Activated T-cell treated with anti-CD3 and anti-CD28 coated beads, Interleukin-2, amount 50 U/mL, for 72 hours (primary cell): Measurements from ENCODE around the gene NPHP4. TPM values are rescaled to one million over a fixed set of nuclear protein-coding genes. Genes with fewer than 3 reads are reported as not detected.

Experiments
- ATAC-seq, 2 donors: fragments of 150-1000 bp; cut with Tn5 transposase; replicated peaks in 1 of 2; 2 replicates each; pipeline ENCODE4 v1.10.0; 2021; ENCODE audit warnings: moderate library complexity in 2 of 2, mild to moderate bottlenecking in 1 of 2
- DNase-seq, 2 donors: peaks; one replicate each; pipeline ENCODE4 v3.0.0; 2021 to 2022; ENCODE audit warnings: mixed read lengths in 1 of 2
- H3K27ac Mint-ChIP-seq: one replicate; pipeline ENCODE4 v1.8.0; 2022; ENCODE audit warnings: mild to moderate bottlenecking, moderate library complexity, mixed read lengths
- H3K27me3 Mint-ChIP-seq: one replicate; pipeline ENCODE4 v1.8.0; 2022; ENCODE audit warnings: low read depth, mixed read lengths
- H3K36me3 Mint-ChIP-seq, 2 donors: one replicate each; pipeline ENCODE4 v1.8.0; 2022; ENCODE audit warnings: mixed read lengths in 2 of 2, mild to moderate bottlenecking in 1 of 2; ENCODE audit not compliant: insufficient read depth in 2 of 2
- H3K4me1 Mint-ChIP-seq: one replicate; pipeline ENCODE4 v1.8.0; 2022; ENCODE audit warnings: low read depth, mixed read lengths
- H3K4me3 Mint-ChIP-seq, 2 donors: one replicate each; pipeline ENCODE4 v1.8.0; 2022; ENCODE audit warnings: mild to moderate bottlenecking in 2 of 2, mixed read lengths in 2 of 2, moderate library complexity in 2 of 2
- H3K9me3 Mint-ChIP-seq, 2 donors: one replicate each; pipeline ENCODE4 v1.8.0; 2022; ENCODE audit warnings: mixed read lengths in 2 of 2
- total RNA-seq, 2 donors: library from RNA; stranded (reverse); gene quantifications; one replicate each; pipeline ENCODE4 v1.2.3, GENCODE V29; 2022

The NPHP4 gene
- total RNA-seq, 2 donors from 2014 or later, result 12.3 to 14.5 TPM

DNA sequence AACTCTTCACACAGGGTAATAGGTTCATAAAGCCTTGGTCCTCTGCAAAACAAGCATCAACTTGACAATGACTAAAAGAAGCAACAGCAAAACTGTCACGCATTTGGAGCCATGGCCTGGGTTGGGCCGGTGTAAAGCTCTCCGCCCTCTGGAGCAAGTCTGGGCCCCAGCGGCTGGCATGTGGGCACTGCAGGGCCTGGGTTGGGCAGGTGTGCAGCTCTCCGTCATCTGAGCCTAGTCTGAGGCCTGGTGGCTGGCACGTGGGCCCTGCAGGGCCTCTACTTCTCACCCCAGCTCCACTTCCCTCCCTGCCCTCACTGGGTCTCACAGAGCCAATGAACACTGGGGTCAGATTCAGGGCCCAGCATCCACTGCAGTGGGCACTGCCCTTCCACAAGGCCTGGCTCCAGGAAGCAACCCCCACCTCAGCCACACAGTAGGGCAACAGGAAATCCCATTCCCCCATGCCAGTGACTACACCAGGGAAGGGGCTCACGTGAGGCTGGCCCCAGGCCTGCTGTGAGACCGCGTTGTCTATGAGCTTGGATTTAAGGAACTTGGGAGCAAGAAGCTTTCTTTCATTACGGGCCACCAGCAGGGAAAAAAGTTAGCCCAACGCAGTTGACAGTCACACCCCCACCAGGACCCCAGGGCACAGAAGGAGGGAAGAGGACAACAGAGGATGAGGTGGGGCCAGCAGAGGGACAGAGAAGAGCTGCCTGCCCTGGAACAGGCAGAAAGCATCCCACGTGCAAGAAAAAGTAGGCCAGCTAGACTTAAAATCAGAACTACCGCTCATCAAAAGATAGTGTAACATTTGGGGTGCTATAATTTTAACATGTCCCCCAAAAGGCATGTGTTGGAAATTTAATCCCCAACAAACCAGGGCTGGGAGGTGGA, 52.7 kb downstream of the NPHP4 start:
- H3K9me3 Mint-ChIP-seq, result no peaks in the 10 kb centered on the region
- no peak for DNase-seq
- H3K4me1 Mint-ChIP-seq, result no peaks in the 10 kb centered on the region
- no peak overlapping the region for H3K27ac Mint-ChIP-seq
- no peaks in the 10 kb centered on the region for H3K27me3 Mint-ChIP-seq
- ATAC-seq, result no peak
- no peak overlapping the region for H3K4me3 Mint-ChIP-seq
- H3K36me3 Mint-ChIP-seq, result no peaks in the 10 kb centered on the region

DNA sequence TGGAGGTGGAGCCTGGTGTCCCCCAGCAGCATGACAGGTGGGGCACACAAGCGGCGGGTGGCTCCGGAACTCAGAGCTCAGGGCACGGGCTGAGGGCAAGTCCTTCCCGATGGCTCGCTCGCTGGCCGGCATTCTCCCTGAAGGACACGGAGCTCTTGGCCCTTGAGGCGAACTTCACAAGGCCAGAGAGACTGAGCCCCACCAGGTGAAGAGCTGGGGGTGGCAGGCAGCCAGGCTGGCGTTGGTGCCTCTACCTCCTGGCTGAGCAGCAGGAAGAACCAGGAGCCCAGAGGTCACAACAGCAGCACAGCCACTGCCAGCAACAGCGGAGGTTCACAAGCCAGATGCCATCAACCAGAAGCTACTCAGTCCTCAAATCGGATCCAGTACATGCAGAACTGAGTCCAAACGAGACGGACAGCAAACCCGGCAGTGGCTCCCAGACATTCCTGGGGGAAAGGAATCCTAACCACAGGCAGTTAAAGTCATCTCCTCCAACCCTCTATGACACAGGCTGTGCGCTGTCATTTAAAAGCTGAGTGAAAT, 54.1 kb downstream of the NPHP4 start:
- no peak overlapping the region for H3K4me3 Mint-ChIP-seq
- no peak for ATAC-seq
- H3K27ac Mint-ChIP-seq, result no peak overlapping the region
- no peaks in the 10 kb centered on the region for H3K27me3 Mint-ChIP-seq
- H3K36me3 Mint-ChIP-seq, result no peaks in the 10 kb centered on the region
- no peaks in the 10 kb centered on the region for H3K9me3 Mint-ChIP-seq
- DNase-seq, result no peak
- no peaks in the 10 kb centered on the region for H3K4me1 Mint-ChIP-seq

DNA sequence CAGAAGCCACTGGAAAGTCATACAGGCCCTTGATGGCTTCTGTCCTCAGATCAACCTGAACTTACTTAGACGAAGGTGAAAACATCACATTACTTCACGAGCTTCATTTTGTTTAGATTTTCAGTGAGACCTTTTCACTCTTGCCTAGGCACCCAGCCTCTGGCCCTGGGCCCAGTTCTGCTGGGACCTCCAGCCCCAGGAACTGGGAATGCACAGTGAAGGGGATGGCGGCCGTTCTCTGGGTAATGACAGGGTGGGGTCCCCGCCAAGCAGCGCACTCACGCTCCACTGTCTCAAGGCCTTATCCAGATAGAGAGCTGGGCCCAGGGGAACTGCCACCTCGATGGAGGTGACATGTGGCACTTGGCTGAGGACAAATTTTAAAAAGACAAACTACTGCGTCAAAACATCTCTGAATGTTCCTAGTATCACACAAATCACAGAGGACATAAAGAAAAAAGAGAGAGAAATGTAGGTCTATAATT, 54.8 kb downstream of the NPHP4 start:
- ATAC-seq, result no peak
- H3K9me3 Mint-ChIP-seq, result no peaks in the 10 kb centered on the region
- H3K27ac Mint-ChIP-seq, result no peak overlapping the region
- H3K27me3 Mint-ChIP-seq, result no peaks in the 10 kb centered on the region
- H3K4me3 Mint-ChIP-seq, result no peak overlapping the region
- no peak for DNase-seq
- H3K36me3 Mint-ChIP-seq, result no peaks in the 10 kb centered on the region
- H3K4me1 Mint-ChIP-seq, result no peaks in the 10 kb centered on the region

DNA sequence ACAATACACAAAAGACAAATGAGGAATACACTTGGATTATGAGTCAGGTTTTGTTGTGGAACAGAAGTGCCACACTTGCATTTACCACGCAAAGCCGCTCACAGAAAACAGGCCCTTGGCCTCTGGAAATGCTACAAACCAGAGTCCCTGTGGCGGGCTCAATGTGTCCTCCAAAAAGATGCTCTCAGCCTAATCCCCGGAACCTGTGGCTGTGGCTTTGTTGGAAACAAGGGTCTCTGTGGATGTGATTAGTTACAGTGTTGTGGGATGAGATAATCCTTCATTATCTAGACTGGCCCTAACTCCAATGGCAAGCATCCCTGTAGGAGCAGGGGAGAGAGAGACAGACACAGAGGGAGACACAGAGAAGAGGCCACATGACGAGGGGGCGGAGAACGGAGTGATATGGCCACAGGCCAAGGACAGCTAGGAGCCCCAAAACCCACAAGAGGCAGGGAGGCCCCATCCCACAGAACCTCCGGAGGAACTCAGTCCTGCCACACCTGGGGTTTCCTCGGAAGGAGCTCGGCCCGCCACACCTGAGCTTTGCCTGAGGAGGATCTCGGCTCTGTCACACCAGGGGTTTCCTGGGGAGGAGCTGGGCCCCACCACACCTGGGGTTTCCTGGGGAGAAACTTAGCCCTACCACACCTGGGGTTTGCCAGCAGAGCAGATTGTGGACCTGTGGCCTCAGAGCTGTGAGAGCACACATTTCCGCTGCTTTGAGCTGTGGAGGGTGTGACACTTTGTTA, 55.4 kb downstream of the NPHP4 start:
- Mint-ChIP-seq H3K27ac (no peak overlapping the region), H3K27me3 (no peaks in the 10 kb centered on the region), H3K36me3 (no peaks in the 10 kb centered on the region), H3K4me3 (no peak overlapping the region), H3K4me1 (no peaks in the 10 kb centered on the region), H3K9me3 (no peaks in the 10 kb centered on the region)
- DNase-seq (no peak), ATAC-seq (peak in 1 of 2 donors; percentile 38)

DNA sequence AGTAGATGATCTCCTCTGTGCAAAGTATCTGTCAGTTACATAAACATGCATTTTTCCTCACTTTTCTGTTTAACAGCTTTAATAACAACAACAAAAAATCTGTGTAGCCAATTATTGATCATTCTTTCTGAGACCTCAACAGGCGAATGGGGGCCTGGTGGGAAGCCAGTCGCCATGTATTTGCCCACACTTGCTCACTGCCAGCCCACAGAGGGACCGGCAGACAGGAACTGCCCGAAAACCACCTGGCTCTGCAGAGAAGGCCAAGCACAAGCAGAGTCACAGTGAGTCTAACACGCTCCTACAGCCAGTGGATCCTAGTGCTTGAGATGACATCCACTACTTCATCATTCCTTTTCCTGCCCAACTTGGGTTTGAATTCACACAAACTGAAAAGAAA, 56.1 kb downstream of the NPHP4 start:
- no peak for DNase-seq
- no peak for ATAC-seq
- Mint-ChIP-seq H3K4me3 (no peak overlapping the region), H3K27me3 (no peaks in the 10 kb centered on the region), H3K4me1 (no peaks in the 10 kb centered on the region), H3K27ac (no peak overlapping the region), H3K36me3 (no peaks in the 10 kb centered on the region), H3K9me3 (no peaks in the 10 kb centered on the region)

DNA sequence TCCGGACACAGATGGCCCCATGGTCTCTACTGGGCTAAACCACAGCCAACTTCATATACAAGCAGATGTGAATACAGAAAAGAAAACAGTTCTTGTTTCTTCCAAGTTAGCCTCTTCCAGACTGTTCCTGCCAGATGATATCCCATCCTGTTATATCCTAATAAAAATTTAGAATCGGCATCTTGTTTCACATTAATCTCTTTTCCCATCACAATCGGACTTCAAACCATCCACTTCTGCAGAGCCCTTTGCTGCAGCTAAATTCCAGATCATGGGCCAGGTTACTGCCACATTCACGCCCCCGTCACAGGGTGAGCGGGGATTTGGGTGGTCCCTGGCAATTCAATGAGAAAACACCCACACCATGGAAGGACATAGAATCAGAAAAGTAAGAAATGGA, 57.2 kb downstream of the NPHP4 start:
- H3K4me3 Mint-ChIP-seq, result no peak overlapping the region
- H3K36me3 Mint-ChIP-seq, result no peaks in the 10 kb centered on the region
- H3K27ac Mint-ChIP-seq, result no peak overlapping the region
- H3K27me3 Mint-ChIP-seq, result no peaks in the 10 kb centered on the region
- ATAC-seq (no peak), DNase-seq (no peak)
- H3K9me3 Mint-ChIP-seq, result no peaks in the 10 kb centered on the region
- H3K4me1 Mint-ChIP-seq, result no peaks in the 10 kb centered on the region

DNA sequence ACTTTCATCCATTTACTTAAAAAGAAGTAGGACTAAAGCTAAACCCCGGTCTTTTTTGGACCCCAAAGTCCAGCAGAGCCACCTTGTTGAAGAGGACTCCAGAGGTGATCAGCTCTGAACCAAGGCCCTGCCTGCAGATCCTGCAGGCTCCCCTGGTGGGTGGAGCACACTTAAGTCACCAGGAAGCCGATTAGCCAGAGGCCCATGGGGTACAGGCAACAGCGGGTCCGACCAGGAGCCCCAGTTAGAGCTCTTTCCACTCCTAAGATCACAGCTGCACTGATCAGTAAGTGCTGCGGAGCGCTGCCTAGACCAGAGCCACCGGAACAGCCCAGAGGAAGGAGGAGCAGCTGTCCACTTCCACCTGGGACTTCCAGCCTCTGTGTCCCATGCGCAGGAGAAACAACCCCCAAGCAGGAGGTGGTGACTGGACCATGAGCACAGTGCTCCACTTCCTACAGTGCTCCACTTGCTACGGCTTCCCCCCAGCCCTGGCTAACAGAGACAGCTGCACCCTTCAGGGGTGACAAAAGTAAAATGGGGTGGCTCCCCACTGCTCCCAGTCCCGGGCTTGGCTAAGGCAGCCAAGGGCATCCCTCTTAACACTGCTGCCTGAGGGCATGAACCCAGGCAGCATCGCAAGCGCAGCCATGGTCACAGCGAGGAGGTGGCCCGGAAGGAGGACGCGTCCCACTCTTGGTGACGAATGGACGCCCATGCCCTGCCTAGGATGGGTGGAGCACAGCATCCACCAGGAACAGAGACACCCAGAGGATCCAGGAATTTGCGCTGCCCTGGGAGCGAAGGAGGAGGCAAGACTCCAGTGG, 58.0 kb downstream of the NPHP4 start:
- Mint-ChIP-seq H3K4me3 (no peak overlapping the region), H3K27ac (no peak overlapping the region), H3K4me1 (no peaks in the 10 kb centered on the region), H3K36me3 (no peaks in the 10 kb centered on the region), H3K9me3 (no peaks in the 10 kb centered on the region), H3K27me3 (no peaks in the 10 kb centered on the region)
- ATAC-seq (no peak), DNase-seq (no peak)

DNA sequence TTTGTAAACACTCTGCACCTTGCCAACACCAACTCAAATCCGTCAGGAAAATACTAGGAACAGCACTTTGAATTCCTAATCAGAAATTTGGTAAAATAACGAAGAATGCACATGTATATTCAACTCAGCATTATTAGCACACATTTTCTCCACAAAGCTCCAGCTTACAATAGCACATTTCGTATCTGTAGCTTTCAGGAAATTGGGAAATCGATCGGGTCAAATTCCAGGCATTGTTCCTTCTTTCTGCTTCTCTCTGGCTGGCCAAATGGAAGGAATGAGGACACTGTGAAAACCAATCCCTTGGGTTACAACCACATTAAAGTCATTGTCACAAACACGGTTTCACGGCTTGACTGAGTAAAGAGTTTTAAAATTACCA, 58.6 kb downstream of the NPHP4 start:
- H3K9me3 Mint-ChIP-seq, result no peaks in the 10 kb centered on the region
- H3K27me3 Mint-ChIP-seq, result no peaks in the 10 kb centered on the region
- no peak overlapping the region for H3K27ac Mint-ChIP-seq
- H3K4me1 Mint-ChIP-seq, result no peaks in the 10 kb centered on the region
- H3K4me3 Mint-ChIP-seq, result no peak overlapping the region
- H3K36me3 Mint-ChIP-seq, result no peaks in the 10 kb centered on the region
- DNase-seq (no peak), ATAC-seq (no peak)

DNA sequence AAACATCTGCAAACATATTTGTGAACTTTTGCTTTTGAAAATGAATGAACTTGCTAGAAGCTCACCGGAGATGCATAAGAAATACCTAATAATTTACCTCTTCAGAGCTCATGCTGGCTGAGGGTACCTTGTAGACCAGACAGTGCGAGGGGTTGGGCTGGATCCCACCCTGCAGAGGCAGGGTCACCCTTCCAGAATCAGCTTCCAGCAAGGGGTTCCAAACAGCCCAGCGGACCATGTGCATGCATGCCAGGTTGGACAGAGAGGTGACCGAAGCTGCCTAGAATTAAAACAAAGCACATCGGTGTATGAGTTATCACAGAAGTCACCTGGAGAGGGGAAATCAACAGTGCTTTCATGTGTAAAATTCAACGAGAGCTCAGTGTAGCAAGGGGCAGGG, 59.2 kb downstream of the NPHP4 start:
- DNase-seq, result no peak
- Mint-ChIP-seq H3K27me3 (no peaks in the 10 kb centered on the region), H3K9me3 (no peaks in the 10 kb centered on the region), H3K4me3 (no peak overlapping the region), H3K27ac (no peak overlapping the region), H3K36me3 (no peaks in the 10 kb centered on the region), H3K4me1 (no peaks in the 10 kb centered on the region)
- no peak for ATAC-seq

DNA sequence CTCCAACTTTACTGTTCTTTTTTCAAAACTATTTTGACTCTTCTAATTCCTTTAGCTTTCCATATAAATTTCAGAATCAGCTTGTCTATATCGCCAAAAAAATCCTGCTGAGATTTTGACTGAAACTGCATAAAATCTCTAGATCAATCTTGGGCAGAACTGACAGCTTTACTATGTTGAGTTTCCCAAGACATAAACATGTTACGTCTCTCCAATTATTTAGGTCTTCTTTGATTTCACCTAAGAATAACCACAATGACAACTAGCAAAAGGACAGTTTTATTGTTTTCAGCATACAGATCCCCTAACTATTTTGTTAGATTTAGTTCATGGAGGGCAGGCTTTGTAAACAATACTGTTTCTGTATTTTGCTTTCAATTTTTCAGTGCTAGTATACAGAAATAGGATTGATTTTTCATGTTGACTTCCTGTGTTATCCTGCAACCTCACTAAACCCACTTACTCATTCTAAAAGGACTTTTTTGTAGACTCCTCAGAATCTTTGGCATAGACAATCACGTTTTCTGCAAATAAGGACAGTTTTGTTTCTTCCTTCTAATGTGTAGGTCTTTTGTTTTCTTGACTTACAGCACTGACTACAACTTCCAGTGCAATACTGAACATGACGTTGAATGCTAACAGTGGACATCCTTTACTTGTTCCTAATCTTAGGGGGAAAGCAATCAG, 63.4 kb downstream of the NPHP4 start:
- DNase-seq (no peak), ATAC-seq (no peak)
- Mint-ChIP-seq H3K4me3 (no peak overlapping the region), H3K27me3 (no peaks in the 10 kb centered on the region), H3K36me3 (peaks cover 2% of the 10 kb centered on the region in 2 donors), H3K4me1 (no peaks in the 10 kb centered on the region), H3K9me3 (no peaks in the 10 kb centered on the region), H3K27ac (no peak overlapping the region)

DNA sequence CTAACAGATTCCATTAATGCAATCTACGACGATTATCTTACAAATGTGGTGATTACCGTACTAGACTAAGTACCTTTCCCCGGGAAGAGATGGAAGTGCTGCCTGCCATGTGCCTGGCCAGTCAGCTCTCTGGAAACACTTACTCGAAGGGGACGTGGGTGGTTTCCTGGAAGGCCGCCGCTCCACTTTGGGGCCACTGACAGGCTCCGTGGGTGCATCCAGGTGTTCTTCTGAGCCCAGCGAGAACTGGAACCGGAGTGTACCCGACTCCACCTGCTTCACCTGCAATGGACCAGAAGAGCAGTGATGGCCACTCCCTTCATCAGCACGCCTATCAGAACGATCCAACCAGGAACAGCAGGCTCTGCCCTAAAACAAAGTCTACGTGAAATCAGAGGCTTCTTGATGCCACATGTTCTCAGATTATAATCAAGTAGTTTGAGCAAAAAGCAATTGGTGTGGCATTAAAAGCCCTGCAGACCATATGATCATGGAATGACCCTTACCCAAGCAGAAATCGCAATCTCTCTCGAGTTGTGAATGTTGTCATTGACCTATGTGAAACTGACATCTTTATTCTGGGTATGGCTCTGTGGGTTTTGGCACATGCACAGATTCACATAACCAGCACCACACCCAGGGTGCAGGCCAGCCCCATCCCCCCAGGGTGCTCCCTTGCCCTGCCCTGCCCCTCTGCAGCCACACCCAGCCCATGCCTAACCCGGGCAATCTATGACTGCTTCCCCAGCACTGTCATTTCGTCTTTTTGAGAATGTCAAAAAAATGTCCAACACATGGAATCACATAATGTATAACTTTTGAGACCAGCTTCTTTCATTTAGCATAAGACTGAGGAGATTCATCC, 64.5 kb downstream of the NPHP4 start:
- H3K36me3 Mint-ChIP-seq, result peaks cover 2% of the 10 kb centered on the region in 2 donors
- no peak for DNase-seq
- no peak overlapping the region for H3K27ac Mint-ChIP-seq
- no peak for ATAC-seq
- H3K4me3 Mint-ChIP-seq, result no peak overlapping the region
- no peaks in the 10 kb centered on the region for H3K4me1 Mint-ChIP-seq
- H3K9me3 Mint-ChIP-seq, result no peaks in the 10 kb centered on the region
- no peaks in the 10 kb centered on the region for H3K27me3 Mint-ChIP-seq
